Calu3 (cell line): ENCODE measurements around the gene PHOX2A. TPM values are rescaled to one million over a fixed set of nuclear protein-coding genes. Genes with fewer than 3 reads are reported as not detected.
A peak's percentile ranks its signal among the peaks of the same experiment; 100 is the strongest.

Experiments used
- BruUV-seq: library from RNA; stranded (reverse); fragments of 400-500 nt; replicated peaks from 2 replicates; lab custom pipeline; 2021; lab: Mats Ljungman, UMichigan
- CTCF ChIA-PET: fragments of 300-600 bp; sonication (Branson Sonifier 250); formaldehyde crosslinking; loops from one replicate; lab custom pipeline; 2022; ENCODE audit warnings: antibody characterized with exemption; lab: Charles Lee
- DNase-seq: peaks from one replicate; pipeline ENCODE4 v3.0.0; 2022
- H3K27ac Mint-ChIP-seq: one replicate; pipeline ENCODE4 v1.8.0; 2022; ENCODE audit warnings: mixed read lengths; ENCODE audit not compliant: unreplicated experiment
- H3K27me3 Mint-ChIP-seq: one replicate; pipeline ENCODE4 v1.8.0; 2022; ENCODE audit warnings: mixed read lengths; ENCODE audit not compliant: unreplicated experiment
- H3K36me3 Mint-ChIP-seq: one replicate; pipeline ENCODE4 v1.8.0; 2022; ENCODE audit warnings: mild to moderate bottlenecking, moderate library complexity, mixed read lengths; ENCODE audit not compliant: insufficient read depth, unreplicated experiment
- H3K4me1 Mint-ChIP-seq: one replicate; pipeline ENCODE4 v1.8.0; 2022; ENCODE audit warnings: mild to moderate bottlenecking, low read depth, mixed read lengths; ENCODE audit not compliant: unreplicated experiment
- H3K4me3 Mint-ChIP-seq: one replicate; pipeline ENCODE4 v1.8.0; 2022; ENCODE audit warnings: mild to moderate bottlenecking, low read depth, moderate library complexity, mixed read lengths; ENCODE audit not compliant: unreplicated experiment
- H3K9me3 Mint-ChIP-seq: one replicate; pipeline ENCODE4 v1.8.0; 2022; ENCODE audit warnings: low read depth, mixed read lengths; ENCODE audit not compliant: unreplicated experiment
- intact Hi-C: fragments of 100-400 bp; cut with micrococcal nuclease; formaldehyde crosslinking; loops from one replicate; pipeline ENCODE4 v1.10.0; 2022; ENCODE audit not compliant: unreplicated experiment
- total RNA-seq: library from RNA; stranded (reverse); gene quantifications from 2 replicates; pipeline ENCODE4 v1.2.3, GENCODE V29; 2022
- TF ChIP-seq, protein P1 (sequence below): fragments of 200-600 bp; IDR thresholded peaks from one replicate; pipeline ENCODE4 v1.8.0; 2022; ENCODE audit warnings: antibody characterized with exemption; ENCODE audit not compliant: unreplicated experiment

PHOX2A gene
- total RNA-seq, 1 experiment from 2014 or later = not detected

GRCh38 chr11:72243173-72244059, 560 bp downstream of the PHOX2A start:
- no peak for DNase-seq
- Mint-ChIP-seq H3K27me3 (peaks cover 39% of the 10 kb centered on the region), H3K36me3 (peaks cover 11% of the 10 kb centered on the region), H3K27ac (no peak overlapping the region), H3K4me3 (no peak overlapping the region), H3K4me1 (no peaks in the 10 kb centered on the region), H3K9me3 (no peaks in the 10 kb centered on the region)
- TF ChIP-seq, protein P1, sequence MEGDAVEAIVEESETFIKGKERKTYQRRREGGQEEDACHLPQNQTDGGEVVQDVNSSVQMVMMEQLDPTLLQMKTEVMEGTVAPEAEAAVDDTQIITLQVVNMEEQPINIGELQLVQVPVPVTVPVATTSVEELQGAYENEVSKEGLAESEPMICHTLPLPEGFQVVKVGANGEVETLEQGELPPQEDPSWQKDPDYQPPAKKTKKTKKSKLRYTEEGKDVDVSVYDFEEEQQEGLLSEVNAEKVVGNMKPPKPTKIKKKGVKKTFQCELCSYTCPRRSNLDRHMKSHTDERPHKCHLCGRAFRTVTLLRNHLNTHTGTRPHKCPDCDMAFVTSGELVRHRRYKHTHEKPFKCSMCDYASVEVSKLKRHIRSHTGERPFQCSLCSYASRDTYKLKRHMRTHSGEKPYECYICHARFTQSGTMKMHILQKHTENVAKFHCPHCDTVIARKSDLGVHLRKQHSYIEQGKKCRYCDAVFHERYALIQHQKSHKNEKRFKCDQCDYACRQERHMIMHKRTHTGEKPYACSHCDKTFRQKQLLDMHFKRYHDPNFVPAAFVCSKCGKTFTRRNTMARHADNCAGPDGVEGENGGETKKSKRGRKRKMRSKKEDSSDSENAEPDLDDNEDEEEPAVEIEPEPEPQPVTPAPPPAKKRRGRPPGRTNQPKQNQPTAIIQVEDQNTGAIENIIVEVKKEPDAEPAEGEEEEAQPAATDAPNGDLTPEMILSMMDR = no peak
- intact Hi-C loops = no loop called here
- CTCF ChIA-PET = interaction anchor here (0.8 kb wide), 1 partner anchor 12 kb away, joined by 3 read pairs; no protein-coding TSS in a partner anchor
- no TSS peak for BruUV-seq

DNA sequence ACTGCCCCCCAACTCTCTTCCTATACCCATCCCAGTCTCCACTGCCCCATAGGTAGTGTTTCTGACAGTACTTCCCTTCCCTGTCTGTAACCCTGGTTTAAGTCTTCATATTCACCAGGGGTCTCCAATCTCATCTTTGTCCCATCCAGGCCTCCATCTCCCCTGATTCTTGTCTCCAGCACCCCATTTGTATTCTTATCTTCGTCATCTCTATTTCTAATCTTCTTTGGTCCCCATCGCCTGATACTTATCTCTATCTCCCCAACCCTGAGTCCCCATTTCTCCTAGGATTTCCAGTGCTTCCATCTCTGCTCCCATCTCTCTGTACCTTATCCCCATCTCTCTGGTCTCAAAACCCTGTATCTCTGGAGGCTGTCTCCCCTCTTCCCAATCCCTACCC, 1.8 kb downstream of the PHOX2A start:
- Mint-ChIP-seq H3K4me1 (no peaks in the 10 kb centered on the region), H3K9me3 (no peaks in the 10 kb centered on the region), H3K36me3 (peaks cover 17% of the 10 kb centered on the region), H3K27me3 (peaks cover 39% of the 10 kb centered on the region), H3K27ac (no peak overlapping the region), H3K4me3 (no peak overlapping the region)
- CTCF ChIA-PET = interaction anchor here (0.8 kb wide), 1 partner anchor 13 kb away, joined by 3 read pairs; no protein-coding TSS in a partner anchor
- intact Hi-C loops = no loop called here
- no TSS peak for BruUV-seq
- TF ChIP-seq, protein P1 = no peak
- DNase-seq = no peak

GRCh38 chr11:72241291-72241781, 2.6 kb downstream of the PHOX2A start:
- Mint-ChIP-seq H3K4me3 (no peak overlapping the region), H3K27ac (no peak overlapping the region), H3K4me1 (no peaks in the 10 kb centered on the region), H3K27me3 (peaks cover 39% of the 10 kb centered on the region), H3K9me3 (no peaks in the 10 kb centered on the region), H3K36me3 (peaks cover 25% of the 10 kb centered on the region)
- no TSS peak for BruUV-seq
- no peak for DNase-seq
- intact Hi-C loops = no loop called here
- CTCF ChIA-PET = no interaction called here
- TF ChIP-seq, protein P1 = no peak

DNA sequence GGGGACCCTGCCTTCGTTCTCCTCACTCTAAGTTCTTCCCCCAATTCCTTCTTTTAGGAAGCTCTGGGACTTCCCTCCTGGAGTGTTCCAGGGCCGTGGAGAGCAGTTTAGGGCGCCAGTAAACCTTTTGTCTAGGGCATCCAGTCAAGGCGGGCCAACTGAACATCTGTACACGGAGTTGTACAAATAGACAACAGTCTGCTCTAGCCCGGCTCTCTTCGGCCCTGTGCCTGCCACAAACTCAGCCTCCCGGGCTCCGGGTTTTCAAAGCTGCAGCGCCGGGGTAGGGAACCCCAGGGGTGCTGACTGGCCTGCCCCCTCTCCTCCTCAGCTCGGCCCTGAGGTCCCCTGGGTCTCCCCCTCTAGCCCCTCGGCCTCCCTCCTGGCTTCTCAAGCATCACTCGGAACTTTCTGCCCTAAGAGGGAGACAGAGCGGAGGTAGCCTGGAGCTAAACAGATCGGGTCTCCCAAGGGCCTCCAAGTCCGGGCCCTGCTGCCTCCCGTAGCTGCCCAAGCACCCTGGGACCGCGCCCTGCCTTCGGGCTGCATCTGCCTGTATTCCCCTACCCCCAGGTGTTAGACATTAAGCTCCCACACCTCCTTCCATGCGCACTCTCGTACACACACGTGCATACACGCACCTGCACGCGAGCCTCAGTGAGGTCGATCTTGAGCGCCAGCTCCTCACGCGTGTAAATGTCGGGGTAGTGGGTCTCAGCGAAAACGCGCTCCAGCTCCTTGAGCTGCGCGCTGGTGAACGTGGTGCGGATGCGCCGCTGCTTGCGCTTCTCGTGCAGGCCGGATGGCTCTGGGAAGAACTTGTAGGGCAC, 3.3 kb downstream of the PHOX2A start:
- intact Hi-C loops = no loop called here
- no peaks in the 10 kb centered on the region for H3K4me1 Mint-ChIP-seq
- TF ChIP-seq, protein P1 = no peak
- DNase-seq = no peak
- CTCF ChIA-PET = interaction anchor here (0.5 kb wide), 1 partner anchor 1867 kb away, joined by 3 read pairs; no protein-coding TSS in a partner anchor
- peaks cover 39% of the 10 kb centered on the region for H3K27me3 Mint-ChIP-seq
- peak overlapping the region; percentile 63 for H3K4me3 Mint-ChIP-seq
- peak overlapping the region; percentile 62 for H3K27ac Mint-ChIP-seq
- peaks cover 25% of the 10 kb centered on the region for H3K36me3 Mint-ChIP-seq
- no peaks in the 10 kb centered on the region for H3K9me3 Mint-ChIP-seq
- no TSS peak for BruUV-seq
